ENCODE results near the gene SUSD6.
"Not testable (repeated sequence)": the region's sequence is repeated elsewhere in the genome, so short reads cannot be mapped to it uniquely, and the experiment has no call there.

Gene SUSD6

DNA sequence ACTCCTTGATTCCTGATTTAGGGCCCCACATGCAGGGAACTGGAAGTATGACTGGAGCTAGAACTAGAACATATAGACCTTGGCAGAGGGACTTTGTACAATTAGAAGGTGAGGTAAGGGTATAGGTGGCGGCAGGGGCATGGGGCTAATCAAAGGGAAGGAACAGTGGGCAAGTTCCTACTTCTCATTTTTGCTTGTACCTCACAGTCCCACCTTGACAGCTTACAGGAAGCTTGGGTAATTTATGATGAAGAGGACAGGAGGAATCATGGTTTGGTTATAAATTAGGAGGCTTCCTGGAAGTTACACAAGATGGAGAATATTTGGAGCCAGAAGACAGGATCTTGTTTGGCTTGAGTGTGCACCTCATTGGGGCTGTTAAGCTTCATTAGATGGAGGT, 33.4 kb downstream of the SUSD6 start:
- Histone ChIP-seq H2BK12ac (ENCODE audit: low read length in 2 of 2) (no peak overlapping the region), H2BK120ac (ENCODE audit: low read depth, low read length) (no peak overlapping the region), H3K27me3 (ENCODE audit: control insufficient read depth in 1 of 2, insufficient read depth in 1 of 2, low read length in 2 of 2) (no peaks in the 10 kb centered on the region), H3K18ac (ENCODE audit: low read depth in 1 of 2, low read length in 2 of 2) (peak overlapping the region in 1 of 2 experiments; percentile 2), H3K23ac (ENCODE audit: low read length in 2 of 2) (no peak overlapping the region), H2BK5ac (ENCODE audit: low read depth, low read length, poor library complexity, severe bottlenecking) (no peak overlapping the region), H3K4ac (ENCODE audit: low read depth in 1 of 2, low read length in 2 of 2) (no peak overlapping the region), H4K91ac (ENCODE audit: low read length) (no peak overlapping the region), H3K4me1 (ENCODE audit: control insufficient read depth, insufficient read depth, low read depth, low read length) (peaks cover 4% of the 10 kb centered on the region), H3K27ac (ENCODE audit: low read length, poor library complexity, severe bottlenecking) (no peak overlapping the region), H3K4me3 (ENCODE audit: insufficient read depth in 1 of 2, low read depth in 1 of 2, low read length in 2 of 2) (no peak overlapping the region), H3K79me1 (replicated peaks; ENCODE audit: low read length, poor library complexity, severe bottlenecking) (peaks cover 41% of the 10 kb centered on the region), H3K9me3 (ENCODE audit: control insufficient read depth, low read length) (peaks cover 6% of the 10 kb centered on the region), H3K9ac (ENCODE audit: low read length) (no peak overlapping the region), H2BK15ac (ENCODE audit: low read depth, poor library complexity, severe bottlenecking) (no peak overlapping the region), H3K36me3 (ENCODE audit: control insufficient read depth in 1 of 2, insufficient read depth in 2 of 2, low read depth in 1 of 2, low read length in 2 of 2) (no peaks in the 10 kb centered on the region), H3K4me2 (ENCODE audit: low read length, poor library complexity, severe bottlenecking) (no peak overlapping the region), H3K14ac (ENCODE audit: low read length in 2 of 2) (no peak overlapping the region), H2AFZ (ENCODE audit: low read depth, low read length) (no peak overlapping the region), H2AK5ac (ENCODE audit: low read length, severe bottlenecking) (no peak overlapping the region), H4K8ac (ENCODE audit: low read length) (no peak overlapping the region)
- no CpG with 5 or more reads among the region's 1 CpG for WGBS
- no peak for DNase-seq

DNA sequence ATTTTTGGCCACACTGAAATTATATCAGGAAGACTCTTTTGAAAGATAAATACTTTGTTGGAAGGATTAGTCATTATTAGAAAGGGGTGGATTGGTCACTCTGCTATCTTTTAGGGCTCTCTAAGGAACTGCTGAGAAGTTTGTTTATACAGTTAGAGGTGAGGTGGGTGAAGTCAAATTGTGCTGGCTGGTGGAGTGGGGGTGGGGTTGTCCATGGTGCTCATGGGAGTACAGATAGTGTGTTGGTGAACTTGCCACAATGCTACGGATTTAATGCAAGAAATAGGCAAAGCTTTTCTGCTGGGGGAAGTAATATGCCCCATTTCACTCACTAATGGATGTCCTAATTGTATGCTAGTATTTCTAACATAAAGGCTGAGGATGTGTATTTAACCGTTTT, 35.8 kb downstream of the SUSD6 start:
- H2AFZ ChIP-seq (ENCODE audit: low read depth, low read length) = no peak overlapping the region
- H2AK5ac ChIP-seq (ENCODE audit: low read length, severe bottlenecking) = no peak overlapping the region
- H2BK120ac ChIP-seq (ENCODE audit: low read depth, low read length) = no peak overlapping the region
- H2BK15ac ChIP-seq (ENCODE audit: low read depth, poor library complexity, severe bottlenecking) = no peak overlapping the region
- no peaks in the 10 kb centered on the region for H3K36me3 ChIP-seq (ENCODE audit: control insufficient read depth in 1 of 2, insufficient read depth in 2 of 2, low read depth in 1 of 2, low read length in 2 of 2)
- no peaks in the 10 kb centered on the region for H3K27me3 ChIP-seq (ENCODE audit: control insufficient read depth in 1 of 2, insufficient read depth in 1 of 2, low read length in 2 of 2)
- H2BK5ac ChIP-seq (ENCODE audit: low read depth, low read length, poor library complexity, severe bottlenecking) = no peak overlapping the region
- H4K8ac ChIP-seq (ENCODE audit: low read length) = no peak overlapping the region
- no CpG with 5 or more reads among the region's 2 CpGs for WGBS
- DNase-seq = no peak
- H3K27ac ChIP-seq (ENCODE audit: low read length, poor library complexity, severe bottlenecking) = no peak overlapping the region
- no peak overlapping the region for H2BK12ac ChIP-seq (ENCODE audit: low read length in 2 of 2)
- H3K18ac ChIP-seq (ENCODE audit: low read depth in 1 of 2, low read length in 2 of 2) = no peak overlapping the region
- H3K23ac ChIP-seq (ENCODE audit: low read length in 2 of 2) = no peak overlapping the region
- H3K79me1 ChIP-seq (replicated peaks; ENCODE audit: low read length, poor library complexity, severe bottlenecking) = peaks cover 45% of the 10 kb centered on the region
- no peak overlapping the region for H3K4me2 ChIP-seq (ENCODE audit: low read length, poor library complexity, severe bottlenecking)
- no peak overlapping the region for H3K14ac ChIP-seq (ENCODE audit: low read length in 2 of 2)
- H3K4me3 ChIP-seq (ENCODE audit: insufficient read depth in 1 of 2, low read depth in 1 of 2, low read length in 2 of 2) = no peak overlapping the region
- no peak overlapping the region for H3K4ac ChIP-seq (ENCODE audit: low read depth in 1 of 2, low read length in 2 of 2)
- H4K91ac ChIP-seq (ENCODE audit: low read length) = no peak overlapping the region
- no peaks in the 10 kb centered on the region for H3K9me3 ChIP-seq (ENCODE audit: control insufficient read depth, low read length)
- H3K9ac ChIP-seq (ENCODE audit: low read length) = no peak overlapping the region
- peaks cover 7% of the 10 kb centered on the region for H3K4me1 ChIP-seq (ENCODE audit: control insufficient read depth, insufficient read depth, low read depth, low read length)

DNA sequence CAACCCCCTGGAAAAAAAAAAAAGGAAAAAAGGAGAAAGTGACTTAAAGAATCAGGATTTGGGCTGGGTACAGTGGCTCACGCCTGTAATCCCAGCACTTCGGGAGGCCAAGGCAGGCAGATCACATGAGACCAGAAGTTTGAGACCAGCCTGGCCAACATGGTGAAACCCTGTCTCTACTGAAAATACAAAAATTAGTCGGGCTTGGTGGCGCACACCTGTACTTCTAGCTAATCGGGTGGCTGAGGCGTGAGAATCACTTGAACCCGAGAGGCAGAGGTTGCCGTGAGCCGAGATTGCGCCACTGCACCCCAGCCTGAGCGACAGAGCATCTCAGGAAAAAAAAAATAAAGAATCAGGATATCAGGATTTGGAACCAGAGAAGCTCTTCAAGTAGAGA, 36.2 kb downstream of the SUSD6 start:
- Histone ChIP-seq H2BK120ac (ENCODE audit: low read depth, low read length) (peak overlapping the region; percentile 62), H3K18ac (ENCODE audit: low read depth in 1 of 2, low read length in 2 of 2) (peak overlapping the region in 1 of 2 experiments; percentile 73), H4K91ac (ENCODE audit: low read length) (peak overlapping the region; percentile 74), H3K79me1 (replicated peaks; ENCODE audit: low read length, poor library complexity, severe bottlenecking) (peaks cover 43% of the 10 kb centered on the region), H3K4ac (ENCODE audit: low read depth in 1 of 2, low read length in 2 of 2) (peak overlapping the region; percentile 21 to 44), H3K14ac (ENCODE audit: low read length in 2 of 2) (peak overlapping the region in 1 of 2 experiments; percentile 39), H2BK12ac (ENCODE audit: low read length in 2 of 2) (peak overlapping the region; percentile 75 to 77), H2BK15ac (ENCODE audit: low read depth, poor library complexity, severe bottlenecking) (peak overlapping the region; percentile 74)
- not testable (repeated sequence) for H2BK5ac ChIP-seq (ENCODE audit: low read depth, low read length, poor library complexity, severe bottlenecking); H2AFZ ChIP-seq (ENCODE audit: low read depth, low read length); H2AK5ac ChIP-seq (ENCODE audit: low read length, severe bottlenecking); H3K4me1 ChIP-seq (ENCODE audit: control insufficient read depth, insufficient read depth, low read depth, low read length); H3K36me3 ChIP-seq (ENCODE audit: control insufficient read depth in 1 of 2, insufficient read depth in 2 of 2, low read depth in 1 of 2, low read length in 2 of 2); H4K8ac ChIP-seq (ENCODE audit: low read length); H3K23ac ChIP-seq (ENCODE audit: low read length in 2 of 2); H3K9ac ChIP-seq (ENCODE audit: low read length); H3K9me3 ChIP-seq (ENCODE audit: control insufficient read depth, low read length); H3K4me3 ChIP-seq (ENCODE audit: insufficient read depth in 1 of 2, low read depth in 1 of 2, low read length in 2 of 2); H3K27ac ChIP-seq (ENCODE audit: low read length, poor library complexity, severe bottlenecking); DNase-seq; H3K27me3 ChIP-seq (ENCODE audit: control insufficient read depth in 1 of 2, insufficient read depth in 1 of 2, low read length in 2 of 2); H3K4me2 ChIP-seq (ENCODE audit: low read length, poor library complexity, severe bottlenecking)
- 94% methylated on average over 11 of the region's 11 CpGs for WGBS

DNA sequence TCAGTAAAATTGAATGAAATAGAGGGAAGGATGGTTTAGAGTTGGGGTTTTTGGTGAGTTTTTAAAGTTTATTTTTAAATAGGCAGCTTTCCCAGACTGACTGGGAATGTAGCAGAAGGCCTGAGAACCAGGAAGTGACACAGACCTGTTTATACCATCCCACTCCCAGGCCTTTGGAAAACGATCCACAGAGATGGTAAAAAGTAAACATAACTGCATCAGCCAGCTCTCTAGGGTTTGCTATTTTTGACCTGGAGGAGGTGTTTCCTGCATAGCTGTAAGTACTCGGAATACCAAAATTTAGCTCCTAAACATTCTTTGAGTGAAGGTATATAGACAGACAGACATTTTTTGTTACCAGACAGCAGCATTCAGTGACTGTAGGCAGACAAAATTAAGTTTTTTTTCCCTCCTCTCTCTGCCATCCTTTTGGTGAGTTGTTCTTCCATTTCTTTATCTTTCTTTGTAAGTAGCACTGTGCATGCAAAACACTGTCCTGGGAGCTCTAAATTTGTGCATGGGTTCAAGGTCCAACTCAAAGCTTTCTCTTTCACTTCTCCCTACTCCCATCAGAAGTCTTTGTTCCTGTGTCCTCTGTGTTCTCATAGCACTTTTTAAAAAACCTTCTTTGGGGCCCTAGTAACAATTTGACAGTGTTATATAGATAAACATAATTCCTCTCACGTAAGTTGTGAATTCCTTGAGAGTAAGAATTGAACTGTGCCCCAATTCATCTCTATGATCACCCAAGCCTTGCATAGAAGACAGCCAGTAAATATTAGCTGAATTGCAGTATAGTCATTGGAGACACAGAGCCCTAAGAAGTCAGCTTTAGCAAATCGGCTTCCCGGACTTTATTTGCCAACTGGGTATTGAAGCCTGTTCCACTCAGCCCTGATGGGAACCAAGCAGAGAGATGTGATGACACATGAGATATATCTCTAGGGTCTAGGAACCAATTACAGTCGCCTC, 37.4 kb downstream of the SUSD6 start:
- Histone ChIP-seq H3K4me3 (ENCODE audit: insufficient read depth in 1 of 2, low read depth in 1 of 2, low read length in 2 of 2) (no peak overlapping the region), H3K36me3 (ENCODE audit: control insufficient read depth in 1 of 2, insufficient read depth in 2 of 2, low read depth in 1 of 2, low read length in 2 of 2) (no peaks in the 10 kb centered on the region), H2AK5ac (ENCODE audit: low read length, severe bottlenecking) (peak overlapping the region; percentile 49), H3K27me3 (ENCODE audit: control insufficient read depth in 1 of 2, insufficient read depth in 1 of 2, low read length in 2 of 2) (no peaks in the 10 kb centered on the region), H3K4ac (ENCODE audit: low read depth in 1 of 2, low read length in 2 of 2) (no peak overlapping the region), H2BK12ac (ENCODE audit: low read length in 2 of 2) (peak overlapping the region in 1 of 2 experiments; percentile 82), H3K9ac (ENCODE audit: low read length) (no peak overlapping the region), H3K9me3 (ENCODE audit: control insufficient read depth, low read length) (no peaks in the 10 kb centered on the region), H2BK5ac (ENCODE audit: low read depth, low read length, poor library complexity, severe bottlenecking) (no peak overlapping the region), H4K8ac (ENCODE audit: low read length) (no peak overlapping the region), H2BK15ac (ENCODE audit: low read depth, poor library complexity, severe bottlenecking) (no peak overlapping the region), H4K91ac (ENCODE audit: low read length) (no peak overlapping the region), H3K27ac (ENCODE audit: low read length, poor library complexity, severe bottlenecking) (peak overlapping the region; percentile 13), H2BK120ac (ENCODE audit: low read depth, low read length) (peak overlapping the region; percentile 83), H3K79me1 (replicated peaks; ENCODE audit: low read length, poor library complexity, severe bottlenecking) (peaks cover 46% of the 10 kb centered on the region), H3K4me1 (ENCODE audit: control insufficient read depth, insufficient read depth, low read depth, low read length) (peaks cover 10% of the 10 kb centered on the region), H3K14ac (ENCODE audit: low read length in 2 of 2) (no peak overlapping the region), H3K4me2 (ENCODE audit: low read length, poor library complexity, severe bottlenecking) (peak overlapping the region; percentile 30), H2AFZ (ENCODE audit: low read depth, low read length) (no peak overlapping the region), H3K23ac (ENCODE audit: low read length in 2 of 2) (no peak overlapping the region), H3K18ac (ENCODE audit: low read depth in 1 of 2, low read length in 2 of 2) (peak overlapping the region in 1 of 2 experiments; percentile 95)
- peak; percentile 86 for DNase-seq
- 38% methylated on average over 4 of the region's 6 CpGs for WGBS

Data from mesenchymal stem cell (in vitro differentiated cells and primary cell).